CD4-positive, alpha-beta T cell treated with Interleukin-21 for 1 hour (primary cell): ENCODE results near the gene CEL.
"Not testable (repeated sequence)": the region's sequence is repeated elsewhere in the genome, so short reads cannot be mapped to it uniquely, and the experiment has no call there.

Experiments
- DNase-seq: peaks from one replicate; pipeline ENCODE4 v3.0.0-alpha.2; 2020

CEL gene

GRCh38 chr9:133087429-133088145, 25.8 kb downstream of the CEL start:
- DNase-seq = no peak

GRCh38 chr9:133088146-133088750, 26.5 kb downstream of the CEL start:
- no peak for DNase-seq

- DNase-seq = no peak
Observed at GRCh38 chr9:133088756-133089155, 27.0 kb downstream of the CEL start.

GRCh38 chr9:133089271-133089671, 27.5 kb downstream of the CEL start:
- DNase-seq = no peak

- no peak for DNase-seq
Observed at GRCh38 chr9:133090187-133090586, 28.4 kb downstream of the CEL start.

GRCh38 chr9:133090752-133091385, 29.1 kb downstream of the CEL start:
- DNase-seq = no peak

GRCh38 chr9:133094351-133094750, 32.6 kb downstream of the CEL start:
- DNase-seq = not testable (repeated sequence)

GRCh38 chr9:133094842-133095393, 33.1 kb downstream of the CEL start:
- DNase-seq = no peak

GRCh38 chr9:133098104-133098754, 36.4 kb downstream of the CEL start:
- DNase-seq = no peak

- DNase-seq = no peak
Observed at GRCh38 chr9:133098871-133099270, 37.1 kb downstream of the CEL start.

- no peak for DNase-seq
Observed at GRCh38 chr9:133099726-133100505, 38.1 kb downstream of the CEL start.

- no peak for DNase-seq
Observed at GRCh38 chr9:133100506-133101355, 39.0 kb downstream of the CEL start.

GRCh38 chr9:133101356-133102189, 39.8 kb downstream of the CEL start:
- no peak for DNase-seq

- DNase-seq = no peak
Observed at GRCh38 chr9:133102190-133103021, 40.6 kb downstream of the CEL start.

- DNase-seq = peak; percentile 56
Observed at GRCh38 chr9:133103183-133103986, 41.6 kb downstream of the CEL start.

GRCh38 chr9:133103987-133104505, 42.3 kb downstream of the CEL start:
- DNase-seq = no peak

GRCh38 chr9:133104718-133105460, 43.1 kb downstream of the CEL start:
- no peak for DNase-seq

- DNase-seq = no peak
Observed at GRCh38 chr9:133105461-133105770, 43.6 kb downstream of the CEL start.
